GM21786 (cell line): ENCODE measurements around the gene GNS.

ENCODE experiments used
- ATAC-seq: cut with Tn5 transposase; IDR thresholded peaks from one replicate; pipeline ENCODE4 v1.9.1; 2021; ENCODE audit not compliant: unreplicated experiment

GNS gene

DNA sequence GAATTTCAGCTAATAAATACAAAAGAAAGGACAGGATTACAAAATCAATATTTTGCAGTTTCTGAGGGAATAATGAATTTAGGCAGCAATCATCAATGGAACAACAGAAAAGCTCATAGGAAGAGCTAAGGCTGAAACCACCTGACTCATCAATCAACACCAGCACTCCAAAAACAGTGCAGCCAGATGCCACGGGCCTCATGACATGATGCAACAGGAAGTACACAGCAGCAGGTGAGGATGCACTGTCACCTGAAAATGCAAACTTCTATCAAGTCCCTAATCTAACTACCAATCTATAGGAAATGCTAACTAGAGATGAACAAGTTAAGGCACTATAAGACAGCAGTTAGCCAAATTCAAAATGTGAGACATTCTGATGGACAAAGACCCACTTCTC is 21.7 kb downstream of the GNS start:
- ATAC-seq, result no peak

DNA sequence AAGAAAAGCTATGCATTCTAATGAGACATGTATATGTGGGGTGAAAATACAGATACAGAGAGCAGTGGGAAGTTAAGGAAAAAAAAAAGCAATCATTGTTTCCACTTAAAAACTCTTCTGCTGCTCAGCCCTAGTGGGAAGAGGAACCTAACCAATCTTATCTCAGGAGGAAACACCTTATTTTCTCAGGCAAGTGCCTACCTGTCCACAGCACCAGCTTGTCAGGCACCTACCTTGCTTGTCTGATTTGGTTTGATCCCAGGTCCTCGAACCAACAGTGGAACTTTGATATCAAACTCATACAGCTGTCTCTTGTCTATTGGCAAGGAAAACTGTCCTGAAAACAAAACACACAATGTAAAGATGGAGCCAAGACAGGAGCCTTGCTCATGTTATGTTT is 22.4 kb downstream of the GNS start:
- no peak for ATAC-seq

GRCh38 chr12:64735442-64735841 is 23.8 kb downstream of the GNS start:
- no peak for ATAC-seq

GRCh38 chr12:64733857-64734256 is 25.3 kb downstream of the GNS start:
- no peak for ATAC-seq

GRCh38 chr12:64731683-64732082 is 27.5 kb downstream of the GNS start:
- no peak for ATAC-seq

GRCh38 chr12:64730588-64730969 is 28.6 kb downstream of the GNS start:
- peak; percentile 18 for ATAC-seq

- peak; percentile 73 for ATAC-seq
Observed at GRCh38 chr12:64729909-64730587, 29.2 kb downstream of the GNS start.

DNA sequence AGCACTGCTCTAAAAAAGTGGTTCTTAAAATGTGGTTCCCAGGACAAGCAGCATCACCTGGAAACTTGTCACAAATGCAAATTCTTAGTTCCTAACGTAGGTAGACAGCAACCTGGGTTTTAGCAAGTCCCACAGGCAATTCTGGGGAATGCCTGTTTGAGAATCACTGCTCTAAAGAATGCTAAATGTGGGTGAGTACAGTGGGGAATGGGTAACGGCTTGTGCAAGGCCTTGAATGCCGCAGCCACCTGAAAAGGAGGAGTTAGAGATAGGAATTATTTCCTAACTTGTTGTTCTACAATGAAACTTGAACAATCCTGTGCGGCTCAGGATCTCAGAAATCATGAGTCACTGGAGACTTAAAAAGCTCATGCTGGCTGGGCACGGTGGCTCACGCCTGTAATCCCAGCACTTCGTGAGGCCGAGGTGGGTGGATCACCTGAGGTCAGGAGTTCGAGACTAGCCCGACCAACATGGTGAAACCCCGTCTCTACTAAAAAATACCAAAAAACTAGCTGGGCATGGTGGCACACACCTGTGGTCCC is 34.9 kb downstream of the GNS start:
- ATAC-seq, result no peak

GRCh38 chr12:64723630-64724029 is 35.6 kb downstream of the GNS start:
- no peak for ATAC-seq

DNA sequence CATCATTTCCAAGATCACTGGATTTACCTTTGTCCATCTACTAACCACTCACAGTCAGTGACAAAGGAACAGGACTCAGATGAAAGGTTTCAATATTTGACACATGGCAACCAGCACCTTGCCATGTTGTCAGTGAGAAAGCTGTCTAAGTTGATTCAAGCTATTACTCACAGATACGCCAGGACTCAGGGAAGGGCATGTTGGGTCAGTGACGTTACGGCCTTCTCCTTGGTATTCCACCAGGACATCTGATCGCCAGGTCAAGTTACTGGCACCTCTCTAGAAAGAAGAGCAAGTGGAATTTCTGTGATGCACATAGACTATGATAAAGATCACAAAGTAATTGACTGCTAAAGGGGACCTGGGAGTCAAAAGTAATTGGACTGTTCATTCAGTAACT is 36.4 kb downstream of the GNS start:
- ATAC-seq, result no peak

DNA sequence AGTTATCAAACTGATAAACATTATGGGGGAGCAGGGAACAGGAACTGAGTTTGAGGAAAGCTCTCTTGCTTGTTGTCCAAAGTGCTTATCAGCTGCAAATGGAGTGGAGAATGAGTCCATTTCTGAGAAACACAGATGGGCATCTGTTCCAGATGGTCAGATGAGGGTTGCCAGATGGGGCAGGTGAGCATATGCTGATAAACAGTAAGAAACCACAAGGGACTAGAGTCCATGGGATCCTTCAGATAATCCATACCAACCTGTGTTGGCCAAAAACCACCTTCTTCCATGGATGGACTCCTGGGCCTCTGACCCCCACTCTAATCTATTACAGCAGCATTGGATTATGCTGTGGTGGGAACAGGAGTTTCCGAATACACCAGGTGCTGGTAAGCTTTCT is 38.3 kb downstream of the GNS start:
- ATAC-seq, result no peak

GRCh38 chr12:64718649-64719048 is 40.6 kb downstream of the GNS start:
- ATAC-seq, result no peak

DNA sequence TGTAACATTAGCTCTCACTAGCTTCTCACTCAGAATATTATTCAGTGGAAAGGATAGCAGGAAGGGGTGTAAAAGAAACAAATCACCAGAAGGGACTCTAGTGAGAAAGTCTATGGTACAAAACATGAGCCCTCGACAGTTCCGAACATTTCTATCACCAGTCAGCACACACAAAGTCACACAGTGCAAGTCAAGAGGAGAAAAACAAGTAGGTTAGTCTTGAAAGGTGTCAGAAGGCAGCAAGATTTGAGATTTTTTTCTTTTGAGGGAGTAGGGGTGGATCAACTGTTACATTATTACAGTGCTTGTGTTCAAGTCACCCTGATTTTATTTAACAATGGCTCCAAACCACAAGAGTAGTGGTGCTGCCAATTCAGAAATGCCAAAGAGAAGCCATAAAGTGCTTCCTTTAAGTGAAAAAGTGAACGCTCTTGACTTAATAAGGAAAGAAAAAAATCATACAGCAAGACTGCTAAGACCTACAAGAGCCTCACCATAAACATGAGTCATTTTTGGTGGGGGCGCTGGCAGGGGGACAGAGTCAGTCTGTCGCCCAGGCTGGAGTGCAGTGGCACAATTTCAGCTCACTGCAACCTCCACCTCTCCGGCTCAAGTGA is 42.3 kb downstream of the GNS start:
- ATAC-seq, result no peak

- ATAC-seq, result no peak
Observed at GRCh38 chr12:64716371-64716770, 42.8 kb downstream of the GNS start.

GRCh38 chr12:64714551-64714968 is 44.6 kb downstream of the GNS start:
- ATAC-seq, result peak; percentile 78

DNA sequence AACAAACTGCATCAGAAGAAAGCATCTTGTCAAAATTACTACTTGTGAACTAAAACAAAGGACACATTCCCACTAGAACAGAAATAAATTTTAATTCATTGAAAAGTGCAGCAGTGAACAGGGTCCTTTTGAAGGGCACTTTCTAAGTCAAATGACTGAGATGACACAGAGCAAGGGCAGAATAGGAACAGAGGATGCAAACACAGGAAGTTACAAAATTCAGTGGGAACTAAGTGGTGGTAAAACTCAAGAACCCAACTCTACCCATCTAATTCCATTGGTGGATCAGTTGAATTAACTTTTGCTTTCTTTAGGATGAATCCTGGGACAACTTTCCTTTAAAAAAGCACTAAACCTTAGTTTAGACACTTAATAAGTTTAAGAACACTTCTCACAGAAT is 45.8 kb downstream of the GNS start:
- ATAC-seq, result no peak

GRCh38 chr12:64709429-64709828 is 49.8 kb downstream of the GNS start:
- no peak for ATAC-seq

- no peak for ATAC-seq
Observed at GRCh38 chr12:64707926-64708325, 51.3 kb downstream of the GNS start.

DNA sequence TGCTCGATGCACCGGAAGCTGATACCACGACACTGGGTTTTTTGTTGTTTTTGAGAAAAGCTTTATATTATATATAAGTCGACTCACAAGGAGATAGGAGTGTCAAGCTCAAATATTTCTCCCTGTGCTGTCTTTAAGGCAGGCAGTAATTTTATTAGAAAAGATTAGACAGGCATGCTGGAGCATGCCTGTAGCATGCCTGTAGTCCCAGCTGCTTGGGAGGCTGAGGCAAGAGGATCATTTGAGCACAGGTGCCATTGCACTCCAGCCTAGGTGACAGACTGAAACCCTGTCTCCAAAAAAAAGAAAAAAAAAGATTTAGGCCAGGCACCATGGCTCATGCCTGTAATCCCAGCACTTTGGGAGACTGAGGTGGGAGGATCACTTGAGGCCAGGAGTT is 51.8 kb downstream of the GNS start:
- no peak for ATAC-seq

GRCh38 chr12:64706857-64707256 is 52.3 kb downstream of the GNS start:
- no peak for ATAC-seq

DNA sequence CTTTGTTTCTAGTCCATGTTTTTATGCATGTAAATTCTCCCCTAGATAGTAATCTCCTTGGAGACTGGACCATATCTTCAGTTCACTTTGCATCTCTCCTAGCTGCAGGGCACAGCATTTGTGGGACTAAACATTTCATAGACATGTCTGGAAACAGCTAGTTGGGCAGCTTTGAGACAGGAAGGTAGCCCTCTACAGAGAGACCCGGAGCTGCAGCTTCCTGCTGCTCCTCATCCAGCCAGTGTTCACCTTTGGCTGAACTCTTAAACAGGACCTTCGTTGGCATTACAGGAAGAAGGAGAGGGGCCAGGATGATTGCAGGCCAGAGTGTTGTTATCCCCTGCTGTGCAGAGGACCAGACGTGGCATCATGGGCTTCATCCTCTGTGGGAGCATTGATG is 52.9 kb downstream of the GNS start:
- ATAC-seq, result no peak

DNA sequence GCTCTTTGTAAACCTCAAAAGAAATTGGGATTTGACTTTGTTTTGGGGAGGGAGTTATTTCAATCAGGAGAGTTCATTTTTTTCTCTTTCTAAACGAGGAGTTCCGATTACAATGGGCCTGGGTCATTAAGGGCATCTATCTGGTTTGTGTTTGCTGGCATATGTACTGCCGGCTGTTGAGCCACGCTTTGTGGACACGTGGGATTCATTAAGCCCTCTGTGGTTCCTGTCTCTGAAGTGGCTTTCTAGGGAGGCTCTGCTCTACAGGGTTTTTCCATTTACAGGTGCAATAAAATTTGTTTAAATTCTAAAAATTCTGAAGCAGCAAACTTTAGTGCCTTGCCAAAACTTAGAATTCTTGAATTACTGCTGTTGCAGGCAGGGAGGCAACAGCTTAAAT is 57.9 kb downstream of the GNS start:
- ATAC-seq, result no peak

- no peak for ATAC-seq
Observed at GRCh38 chr12:64700532-64700931, 58.7 kb downstream of the GNS start.
